GM19452 (cell line): ENCODE measurements around the gene SLC8A1.

ENCODE experiments used
- ATAC-seq: cut with Tn5 transposase; IDR thresholded peaks from one replicate; pipeline ENCODE4 v1.9.1; 2021; ENCODE audit not compliant: unreplicated experiment

Gene SLC8A1

DNA sequence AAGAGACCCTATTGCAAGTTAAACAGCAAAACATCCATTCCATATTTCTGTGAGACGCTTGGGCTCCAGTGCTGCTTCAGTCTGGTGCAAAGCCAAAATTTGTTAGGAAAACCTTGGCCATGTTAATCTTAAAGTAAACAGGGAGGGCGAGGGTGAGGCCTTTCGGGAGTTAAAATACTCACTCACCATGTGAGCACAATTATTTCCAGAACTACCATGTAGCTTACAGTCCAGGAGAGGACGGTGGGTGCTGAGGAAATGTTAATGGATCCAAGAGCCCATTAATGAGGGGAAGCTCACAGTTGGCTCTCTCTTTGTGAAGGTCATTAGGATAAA lies 286.4 kb downstream of the SLC8A1 start:
- no peak for ATAC-seq

- ATAC-seq, result no peak
These were observed 287.0 kb downstream of the SLC8A1 start for GRCh38 chr2:40164736-40165508.

DNA sequence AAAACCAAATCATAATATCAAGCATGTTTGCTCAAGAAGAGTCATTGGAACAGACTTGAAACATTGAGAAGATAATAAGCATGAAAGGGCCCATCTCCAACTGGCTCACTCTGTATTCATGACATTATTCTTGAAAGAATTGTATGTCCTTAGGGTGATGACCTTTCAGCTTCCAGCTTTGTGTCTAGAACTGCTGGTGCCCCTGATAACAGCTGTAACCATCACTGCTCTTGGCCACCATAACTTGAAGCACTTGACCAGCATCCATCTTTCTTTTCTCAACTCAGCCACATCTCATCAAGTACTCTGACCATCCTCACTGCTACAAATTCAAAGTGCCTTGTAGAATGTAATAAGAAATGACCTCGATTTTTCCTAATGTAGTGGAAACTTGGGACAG lies 289.9 kb downstream of the SLC8A1 start:
- ATAC-seq, result no peak

DNA sequence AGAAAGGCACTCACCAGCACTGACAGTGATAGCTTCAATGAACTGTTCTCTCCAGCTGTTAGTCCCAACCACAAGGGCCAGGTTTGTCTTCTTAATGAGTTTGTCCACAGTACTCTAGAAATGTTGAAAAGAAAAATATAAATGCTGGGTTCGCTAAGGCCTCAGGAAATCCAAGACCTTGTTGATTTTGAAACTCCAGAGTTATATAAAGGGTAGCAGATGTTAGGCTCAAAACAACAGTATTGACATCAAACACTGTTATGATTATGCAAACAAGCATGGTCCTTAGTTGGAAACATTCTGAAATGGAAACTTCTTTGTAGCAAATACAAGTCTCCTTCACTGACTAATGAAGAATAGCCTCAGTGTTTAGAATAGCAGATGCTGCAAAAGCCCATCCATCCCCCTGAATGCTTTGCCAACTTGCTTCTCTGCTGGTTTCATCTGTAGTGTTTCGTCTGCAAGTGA lies 291.1 kb downstream of the SLC8A1 start:
- ATAC-seq, result no peak

DNA sequence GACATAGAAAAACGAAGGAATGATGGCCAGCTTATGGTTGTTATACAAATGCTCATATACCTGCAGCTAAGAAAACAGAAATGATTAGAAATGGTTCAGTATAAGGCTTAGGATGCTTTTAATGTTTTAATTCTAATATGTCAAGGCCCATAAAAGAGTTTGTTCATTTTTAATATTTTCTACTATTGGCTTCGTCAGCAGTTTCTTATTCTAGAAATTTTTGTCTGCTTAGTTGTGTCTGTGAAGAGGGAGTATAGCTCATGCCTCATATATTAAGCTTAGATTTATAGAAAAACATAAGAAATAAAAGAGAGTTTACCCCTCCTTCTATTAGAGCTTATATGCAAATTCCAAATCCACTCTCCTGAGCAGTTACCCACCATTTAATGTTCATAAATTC lies 292.6 kb downstream of the SLC8A1 start:
- ATAC-seq, result no peak

DNA sequence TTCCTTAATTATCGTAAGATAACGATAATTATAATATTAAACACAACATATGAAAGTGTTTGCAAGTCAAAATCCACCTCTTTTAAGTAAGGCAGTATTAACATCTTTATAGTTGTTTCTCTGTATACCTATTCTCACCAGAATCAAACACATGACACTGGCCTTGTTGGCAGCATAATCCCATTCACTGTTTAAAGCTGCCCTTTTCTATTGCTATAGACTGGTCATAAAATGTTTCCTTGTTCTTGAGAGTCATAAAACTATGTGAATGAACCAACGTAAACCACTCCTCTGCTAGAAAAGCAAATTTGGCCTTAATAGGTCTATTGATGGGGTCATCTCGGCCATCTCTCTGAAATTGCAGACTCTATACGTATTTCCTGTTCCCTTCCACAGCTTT lies 293.1 kb downstream of the SLC8A1 start:
- ATAC-seq, result no peak

GRCh38 chr2:40155728-40156127 lies 296.2 kb downstream of the SLC8A1 start:
- ATAC-seq, result no peak

- no peak for ATAC-seq
These were observed 301.6 kb downstream of the SLC8A1 start for GRCh38 chr2:40150266-40150665.

GRCh38 chr2:40148334-40148733 lies 303.6 kb downstream of the SLC8A1 start:
- ATAC-seq, result no peak

DNA sequence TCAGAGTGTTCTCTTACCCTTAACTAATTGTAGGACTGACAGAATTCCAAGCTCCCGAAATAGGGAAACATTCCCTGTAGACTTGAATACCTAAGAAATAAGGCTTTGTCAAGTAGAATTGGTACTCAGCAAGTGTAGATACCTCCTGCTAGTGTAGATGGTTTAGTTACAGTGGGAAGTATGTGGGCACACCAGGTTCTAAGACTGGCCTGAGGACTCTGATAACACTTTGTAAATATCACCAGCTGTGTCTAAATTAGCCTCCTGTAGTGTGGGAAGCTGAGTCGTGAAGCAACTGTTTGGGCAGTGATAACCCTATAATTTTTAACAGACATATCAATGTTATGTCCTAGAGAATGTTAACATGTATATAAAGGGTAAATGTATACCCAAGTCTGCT lies 304.5 kb downstream of the SLC8A1 start:
- no peak for ATAC-seq

- ATAC-seq, result no peak
These were observed 307.9 kb downstream of the SLC8A1 start for GRCh38 chr2:40144022-40144421.

DNA sequence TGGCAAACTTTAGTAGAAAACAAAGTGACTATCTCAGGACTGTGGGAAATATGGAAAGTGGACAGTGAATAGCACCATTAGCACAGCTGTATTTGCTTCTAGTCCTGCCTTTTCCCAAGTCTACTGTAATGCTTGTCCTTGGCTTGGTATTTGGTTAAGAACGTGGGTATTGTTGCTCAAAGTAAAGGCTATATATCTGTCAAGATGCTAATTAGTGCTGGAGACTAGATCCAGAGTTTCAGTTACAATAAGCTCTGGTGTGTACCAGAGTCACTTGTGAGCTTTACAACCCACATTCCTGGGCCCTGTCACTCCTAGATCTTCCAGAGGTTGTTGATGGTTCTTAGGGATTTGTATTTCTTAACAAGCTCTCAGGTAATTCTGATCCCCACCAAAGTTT lies 313.6 kb downstream of the SLC8A1 start:
- no peak for ATAC-seq

DNA sequence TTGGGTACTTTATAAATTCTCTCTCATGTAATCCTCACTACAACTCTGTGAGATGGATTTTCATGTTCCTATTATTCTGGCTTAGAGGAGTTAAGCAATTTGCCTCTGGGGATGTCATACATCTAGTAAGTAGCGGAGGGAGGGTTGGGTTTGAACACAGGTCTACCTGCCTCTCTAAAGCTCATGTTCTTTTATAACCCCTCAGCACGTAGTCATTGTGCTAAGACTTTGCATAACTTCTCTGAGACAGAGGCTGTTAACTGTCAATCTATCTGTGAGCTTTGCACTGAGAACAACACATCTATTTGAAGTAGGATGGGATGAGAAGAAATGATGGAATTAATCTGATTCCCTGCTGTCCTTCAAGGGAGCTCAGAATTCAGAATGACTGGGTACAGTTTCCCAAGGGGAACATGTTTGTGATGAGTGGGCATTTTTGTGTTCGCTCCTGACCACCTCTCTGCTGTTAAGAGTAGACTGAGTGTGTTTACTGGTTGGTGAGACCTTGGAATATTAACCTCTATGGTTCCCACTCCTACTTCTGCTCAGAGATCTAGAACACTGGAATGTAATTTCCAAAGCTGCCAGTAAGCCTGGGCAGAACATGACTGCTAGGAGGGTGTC lies 320.7 kb downstream of the SLC8A1 start:
- ATAC-seq, result no peak

- ATAC-seq, result no peak
These were observed 321.5 kb downstream of the SLC8A1 start for GRCh38 chr2:40130251-40130994.

DNA sequence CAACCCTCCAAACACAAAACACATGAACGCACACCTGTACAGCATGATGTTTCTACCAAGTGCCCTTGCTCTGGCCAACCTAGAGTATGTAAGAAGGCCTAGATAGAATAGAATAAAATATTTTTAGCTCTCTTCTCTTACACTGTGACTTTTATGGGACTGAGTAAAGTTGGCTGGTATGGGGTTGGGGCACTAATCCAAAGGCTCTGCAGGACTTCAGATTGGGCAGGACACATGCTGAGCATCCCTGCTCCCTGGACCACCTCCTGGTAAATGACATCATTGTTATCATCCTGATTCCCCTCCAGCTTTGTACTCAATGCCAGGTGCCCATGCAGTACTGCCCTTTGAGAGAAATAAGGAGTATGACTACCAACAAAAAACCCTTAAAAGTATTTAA lies 322.2 kb downstream of the SLC8A1 start:
- no peak for ATAC-seq

DNA sequence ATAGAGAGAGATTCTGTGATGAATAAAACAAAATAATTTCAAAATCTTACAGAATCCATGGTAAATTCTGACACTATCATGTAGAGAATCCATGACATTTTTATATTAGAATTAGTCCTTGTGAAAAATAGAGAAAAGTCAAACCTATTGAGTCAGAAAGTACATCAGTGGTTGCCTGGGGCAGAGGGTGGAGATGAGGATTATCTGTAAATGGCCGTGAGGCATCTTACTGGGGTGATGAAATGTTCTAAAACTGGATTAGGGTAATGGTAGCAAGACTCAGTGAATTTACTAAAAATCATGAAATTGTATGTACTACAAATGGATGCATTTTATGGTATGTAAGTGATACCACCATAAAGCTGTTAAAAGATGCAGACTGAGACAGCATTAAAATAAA lies 323.1 kb downstream of the SLC8A1 start:
- no peak for ATAC-seq

DNA sequence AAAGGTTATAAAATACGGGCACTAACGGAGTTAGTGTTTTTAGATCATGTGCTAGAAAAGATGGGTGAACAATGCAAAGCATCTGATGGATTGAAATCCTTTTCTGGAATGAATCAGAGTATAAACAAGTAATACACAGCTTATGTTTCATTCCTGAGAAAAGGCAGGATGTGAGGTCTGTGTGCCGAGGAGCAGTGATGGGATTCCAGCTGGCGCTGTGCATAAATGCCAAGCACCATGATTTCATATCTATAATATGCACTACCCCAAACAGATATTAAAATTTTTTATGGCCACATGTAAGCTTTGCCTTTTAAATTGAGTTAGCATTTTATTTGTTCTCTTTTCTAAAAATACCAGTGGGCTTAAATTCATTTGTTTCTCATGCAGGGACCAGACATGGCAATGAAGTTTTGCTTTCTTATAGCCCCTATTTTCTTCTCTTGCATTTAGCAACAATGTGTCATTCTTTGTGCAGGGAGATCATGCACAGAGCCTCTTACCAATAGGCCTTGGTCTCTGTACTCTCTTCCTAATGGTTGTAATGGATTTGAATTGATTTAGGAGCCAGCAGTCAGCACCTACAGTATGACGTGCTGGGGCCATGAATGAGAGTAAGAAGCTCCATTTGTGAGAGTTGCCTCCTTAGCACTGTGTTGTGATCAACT lies 323.9 kb downstream of the SLC8A1 start:
- no peak for ATAC-seq

DNA sequence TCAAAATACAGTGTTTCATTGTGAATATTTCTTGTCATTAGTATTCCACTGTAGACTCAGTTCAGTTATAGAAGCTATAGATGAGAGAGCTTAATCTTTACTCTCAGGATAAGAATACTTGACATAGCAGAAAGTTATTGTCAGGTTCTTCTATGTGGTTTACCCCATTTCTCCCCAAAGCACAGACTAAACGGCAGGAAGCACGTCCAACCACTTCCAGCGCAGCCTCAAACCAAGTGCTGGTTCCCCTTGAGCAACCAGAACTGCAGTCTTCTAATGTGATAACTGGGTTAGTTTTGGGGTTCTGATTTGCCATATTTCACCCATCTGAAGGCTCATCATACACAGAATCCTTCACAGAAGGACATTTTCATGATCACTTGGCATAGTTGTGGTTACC lies 324.7 kb downstream of the SLC8A1 start:
- no peak for ATAC-seq

DNA sequence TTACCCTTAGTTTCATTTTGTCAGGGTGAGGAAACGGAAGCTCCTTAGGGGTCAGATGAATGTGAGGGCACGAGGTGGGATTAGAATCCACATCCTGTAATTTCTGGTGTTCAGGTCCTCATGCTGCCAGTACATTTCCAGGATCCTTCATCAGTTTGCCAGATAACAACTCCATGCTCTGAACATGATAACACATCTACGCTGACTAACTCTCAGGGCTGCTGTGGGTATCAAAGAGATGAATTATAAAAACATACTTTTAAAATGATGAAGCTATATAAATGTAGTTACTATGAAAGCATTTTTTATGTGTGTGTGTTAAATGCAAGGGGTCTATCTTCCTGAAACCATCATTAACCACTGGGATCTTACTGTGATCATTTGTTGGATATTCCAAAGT lies 325.9 kb downstream of the SLC8A1 start:
- no peak for ATAC-seq

DNA sequence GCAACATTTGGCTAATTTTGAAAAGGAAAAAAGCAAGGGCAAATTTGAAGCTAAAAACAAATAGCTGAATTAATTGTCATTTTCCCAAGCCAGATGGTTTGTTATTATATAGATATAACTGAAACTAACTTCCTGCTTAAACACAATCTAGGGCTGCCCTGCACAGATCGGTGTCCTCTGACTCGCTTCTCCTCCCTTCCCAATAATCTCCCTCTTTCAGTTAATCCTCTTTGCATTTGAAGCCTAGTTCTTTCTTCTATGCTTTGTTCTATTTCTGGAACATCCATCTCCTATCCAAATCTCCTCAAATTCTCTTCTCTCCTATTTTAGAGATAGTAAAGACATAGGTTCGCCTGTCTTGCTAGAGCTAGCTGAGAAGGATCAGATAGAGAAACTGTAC lies 328.1 kb downstream of the SLC8A1 start:
- no peak for ATAC-seq

DNA sequence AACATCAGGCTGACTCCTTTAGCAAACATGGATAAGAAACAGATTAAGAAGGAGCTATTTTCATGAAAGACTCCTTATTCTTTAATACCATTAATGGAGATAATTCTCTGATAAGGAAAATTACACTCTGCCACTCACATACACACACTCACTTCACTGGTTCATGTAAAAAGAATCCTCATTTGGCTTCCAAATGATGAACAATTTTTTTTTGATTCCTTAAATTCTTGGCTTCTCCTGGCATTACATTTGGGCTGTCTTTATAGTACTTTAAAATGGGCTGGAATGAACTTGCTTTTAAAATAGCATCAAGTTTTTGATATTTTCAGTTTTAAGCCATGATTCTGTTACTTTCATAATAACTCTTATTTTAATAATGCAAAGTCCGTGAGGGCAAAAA lies 328.6 kb downstream of the SLC8A1 start:
- ATAC-seq, result no peak

DNA sequence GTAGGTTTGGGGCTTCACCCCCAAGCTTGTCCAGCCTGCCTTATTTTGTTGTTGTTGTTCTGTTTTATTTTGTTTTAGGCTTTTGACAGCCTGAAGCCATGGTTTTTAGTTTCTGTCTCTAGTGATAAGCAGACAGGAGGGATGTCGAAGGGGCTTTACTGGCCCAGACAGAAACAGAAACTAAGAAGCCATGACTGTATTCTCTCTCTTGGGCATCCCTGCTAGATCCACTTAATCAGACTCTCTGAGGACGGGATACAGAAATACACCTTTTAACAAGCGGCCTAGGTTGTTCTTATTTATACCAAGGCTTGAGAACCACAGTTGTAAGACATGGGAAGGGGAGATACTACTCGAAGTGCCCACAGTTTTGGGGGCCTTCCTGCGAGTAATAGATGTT lies 330.9 kb downstream of the SLC8A1 start:
- no peak for ATAC-seq
